Suprapubic skin (tissue), 3 donors: ENCODE data around the gene SRMS.

ENCODE experiments used
- POLR2A ChIP-seq, 2 donors: fragments of 450-650 bp; IDR thresholded peaks; one replicate each; pipeline ENCODE4 v1.6.1; 2017; ENCODE audit warnings: antibody characterized with exemption in 2 of 2, mild to moderate bottlenecking in 2 of 2, moderate library complexity in 2 of 2
- TF ChIP-seq, protein P1 (sequence below), 2 donors: fragments of 200-600 bp in 1 of 2; fragments of 450-650 bp in 1 of 2; sonication (generic) in 1 of 2; IDR thresholded peaks; one replicate each; pipeline ENCODE4 v1.5.1; 2016 to 2019; ENCODE audit warnings: antibody characterized with exemption in 2 of 2, mild to moderate bottlenecking in 1 of 2, moderate library complexity in 1 of 2

DNA sequence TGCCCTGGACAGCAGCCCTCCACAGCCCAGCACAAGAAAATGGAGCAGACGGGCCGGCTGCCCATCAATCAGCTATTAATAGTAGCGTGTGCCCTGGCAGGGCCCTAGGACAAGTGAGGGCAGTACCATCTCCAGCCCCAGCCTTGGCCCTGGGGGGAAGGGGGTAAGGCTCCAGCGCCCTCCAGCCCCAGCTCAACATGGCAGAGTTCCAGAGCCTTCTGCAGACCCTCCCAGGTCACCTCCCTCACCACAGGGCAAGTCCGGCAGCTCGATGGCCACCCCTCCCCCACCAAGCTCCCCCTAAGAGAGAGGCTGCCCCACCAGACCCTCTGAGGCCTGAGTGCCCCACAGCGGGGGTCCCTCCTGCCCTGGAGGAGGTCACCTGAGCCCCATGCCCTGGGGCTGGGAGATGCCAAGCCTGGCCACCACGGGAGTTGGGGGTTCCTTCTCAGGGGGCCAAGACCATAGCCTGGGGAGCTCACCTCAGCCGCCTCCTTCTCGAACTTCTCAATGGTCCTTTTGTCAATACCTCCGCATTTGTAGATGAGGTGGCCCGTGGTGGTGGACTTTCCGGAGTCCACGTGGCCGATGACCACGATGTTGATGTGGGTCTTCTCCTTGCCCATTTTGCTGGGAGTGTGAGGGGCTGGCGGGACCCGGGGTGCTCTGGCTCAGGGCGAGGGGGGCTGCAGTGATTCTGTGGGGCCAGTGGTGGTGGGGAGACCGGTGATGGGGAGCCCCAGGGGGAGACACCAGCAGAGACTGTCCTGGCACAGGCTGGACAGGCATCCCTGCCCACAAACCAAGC, 50.2 kb downstream of the SRMS start:
- TF ChIP-seq, protein P1, sequence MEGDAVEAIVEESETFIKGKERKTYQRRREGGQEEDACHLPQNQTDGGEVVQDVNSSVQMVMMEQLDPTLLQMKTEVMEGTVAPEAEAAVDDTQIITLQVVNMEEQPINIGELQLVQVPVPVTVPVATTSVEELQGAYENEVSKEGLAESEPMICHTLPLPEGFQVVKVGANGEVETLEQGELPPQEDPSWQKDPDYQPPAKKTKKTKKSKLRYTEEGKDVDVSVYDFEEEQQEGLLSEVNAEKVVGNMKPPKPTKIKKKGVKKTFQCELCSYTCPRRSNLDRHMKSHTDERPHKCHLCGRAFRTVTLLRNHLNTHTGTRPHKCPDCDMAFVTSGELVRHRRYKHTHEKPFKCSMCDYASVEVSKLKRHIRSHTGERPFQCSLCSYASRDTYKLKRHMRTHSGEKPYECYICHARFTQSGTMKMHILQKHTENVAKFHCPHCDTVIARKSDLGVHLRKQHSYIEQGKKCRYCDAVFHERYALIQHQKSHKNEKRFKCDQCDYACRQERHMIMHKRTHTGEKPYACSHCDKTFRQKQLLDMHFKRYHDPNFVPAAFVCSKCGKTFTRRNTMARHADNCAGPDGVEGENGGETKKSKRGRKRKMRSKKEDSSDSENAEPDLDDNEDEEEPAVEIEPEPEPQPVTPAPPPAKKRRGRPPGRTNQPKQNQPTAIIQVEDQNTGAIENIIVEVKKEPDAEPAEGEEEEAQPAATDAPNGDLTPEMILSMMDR (IDR thresholded peaks at IDR 0.05): no peak
- TF ChIP-seq POLR2A (IDR thresholded peaks at IDR 0.05): no peak
